Adrenal gland (tissue), 12 donors: Measurements from ENCODE around the gene TGDS. TPM values are rescaled to one million over a fixed set of nuclear protein-coding genes. Genes with fewer than 3 reads are reported as not detected.

Experiments used
- DNase-seq, 7 donors: peaks; one replicate each; pipeline ENCODE4 v3.0.0-alpha.2; 2019 to 2020
- H3K27ac ChIP-seq, 5 donors: fragments of 200-600 bp; sonication (generic) in 4 of 5; 1 replicate in 3 of 5; 2 replicates in 2 of 5; pipeline versions ENCODE4 v1.5.1 to v1.8.0; 2016 to 2020; ENCODE audit warnings: mild to moderate bottlenecking in 1 of 5
- H3K27me3 ChIP-seq: fragments of 200-600 bp; 2 replicates; pipeline ENCODE4 v1.8.0; 2021
- H3K36me3 ChIP-seq, 2 donors: fragments of 200-600 bp; replicated peaks in 1 of 2; 1 replicate in 1 of 2; 2 replicates in 1 of 2; pipeline versions ENCODE4 v1.5.1 to v1.8.0; 2018 to 2022
- H3K4me1 ChIP-seq, 2 donors: fragments of 200-600 bp; replicated peaks in 1 of 2; 1 replicate in 1 of 2; 2 replicates in 1 of 2; pipeline versions ENCODE4 v1.5.1 to v1.8.0; 2018 to 2021
- H3K4me3 ChIP-seq, 4 donors: fragments of 200-600 bp; sonication (generic) in 3 of 4; one replicate each; pipeline ENCODE4 v1.5.1; 2016 to 2018
- H3K9me3 ChIP-seq, 3 donors: fragments of 200-600 bp; sonication (generic) in 1 of 3; replicated peaks in 1 of 3; 1 replicate in 2 of 3; 2 replicates in 1 of 3; pipeline versions ENCODE4 v1.5.1 to v1.8.0; 2016 to 2021
- CTCF ChIP-seq, 6 experiments: fragments of 450-650 bp in 4 of 6; fragments of 200-600 bp in 2 of 6; sonication (generic) in 1 of 6; IDR thresholded peaks; 1 replicate in 5 of 6; 2 replicates in 1 of 6; pipeline versions ENCODE4 v1.5.1 to v1.8.0; 2016 to 2021; ENCODE audit warnings: antibody characterized with exemption in 6 of 6, mild to moderate bottlenecking in 2 of 6, moderate library complexity in 1 of 6
- POLR2A ChIP-seq, 2 donors: fragments of 450-650 bp; IDR thresholded peaks; one replicate each; pipeline ENCODE4 v1.6.1; 2017; ENCODE audit warnings: antibody characterized with exemption in 2 of 2, mild to moderate bottlenecking in 2 of 2, moderate library complexity in 1 of 2
- WGBS, 4 donors: extraction: QIAGEN DNeasy Blood & Tissue Kit in 2 of 4; methylation state at CpG; one replicate each; pipeline versions ENCODE4 v1.1.5 to v1.1.7; 2013 to 2017; 5-methylcytosine and 5-hydroxymethylcytosine counted together
- intact Hi-C, 2 donors: fragments of 100-400 bp; cut with DNase I; formaldehyde crosslinking; loops; one replicate each; pipeline versions ENCODE4 v1.14.1 to v1.15.0; 2022 to 2023
- polyA plus RNA-seq, 3 donors: library from polyadenylated mRNA; stranded (reverse); fragments of 200-250 nt in 2 of 3; fragments of 350-450 nt in 1 of 3; fragmentation: Illumina TruSeq in 1 of 3; extraction: RNeasy Lipid Tissue Mini Kit (QIAGEN cat#74804) in 1 of 3; gene quantifications; one replicate each; pipeline ENCODE4 v1.2.3, GENCODE V29; 2013 to 2014
- total RNA-seq, 9 donors: library from RNA; depleted of rRNA in 4 of 9; stranded (reverse); fragments of >200 nt in 4 of 9; fragments of 120-200 nt in 1 of 9; fragmentation: NEBNext Ultra II Directional in 1 of 9; extraction: Animal tissue kit (Norgen Biotek cat#: 25700) in 1 of 9; gene quantifications; one replicate each; pipeline versions ENCODE4 v1.1.0 to v1.2.4, GENCODE V29; 2013 to 2023
- donor health status: healthy with polysubstance abuse.
- donor health status: Bipolar disorder and iron deficiency.
- donor health status: DM: yes; HTN: yes; CAD: no.
- donor health status: DM: no; HTN: no; CAD: no.
- donor health status: DM: no; HTN: no; CAD: no.
- donor health status: DM: yes; HTN: yes; CAD: no.

Gene TGDS
- total and polyA plus RNA-seq, 12 donors = 6.2 to 27.4 (median 11.6) TPM

DNA sequence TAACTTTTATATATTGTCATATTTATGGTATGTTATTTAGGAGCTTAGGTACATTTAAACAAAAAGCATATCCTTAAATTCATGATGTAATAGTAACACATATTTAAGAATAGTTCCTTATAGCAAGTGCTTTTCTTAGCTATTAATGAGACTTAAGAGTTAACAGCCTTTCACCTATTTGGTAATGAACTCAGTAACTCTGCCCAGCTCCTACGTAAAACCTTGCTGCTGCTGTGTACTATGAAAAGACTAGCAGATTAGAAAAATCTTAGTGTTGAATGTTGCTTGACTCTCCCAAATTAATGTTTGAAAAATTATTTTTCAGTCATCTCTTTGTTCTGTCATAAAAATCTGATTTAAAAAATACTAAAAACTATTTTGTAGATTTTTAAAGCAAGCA is 12.6 kb upstream of the TGDS start:
- H3K4me1 ChIP-seq = peaks cover 0 to 3% of the 10 kb centered on the region in 2 donors
- DNase-seq = no peak
- no peak overlapping the region for H3K27ac ChIP-seq
- 65 to 76% (median 72%) methylated on average over 1 of the region's 1 CpG for WGBS, 4 donors
- no peak for TF ChIP-seq POLR2A (IDR thresholded peaks at IDR 0.05)
- TF ChIP-seq CTCF (IDR thresholded peaks at IDR 0.05) = no peak
- H3K36me3 ChIP-seq = peaks cover 0 to 4% of the 10 kb centered on the region in 2 donors
- no peaks in the 10 kb centered on the region for H3K9me3 ChIP-seq
- H3K27me3 ChIP-seq = no peaks in the 10 kb centered on the region
- intact Hi-C loops = no loop called here
- H3K4me3 ChIP-seq = no peak overlapping the region

- Histone ChIP-seq H3K9me3 (no peaks in the 10 kb centered on the region), H3K4me1 (peaks cover 0 to 6% of the 10 kb centered on the region in 2 donors), H3K36me3 (peaks cover 0 to 4% of the 10 kb centered on the region in 2 donors), H3K4me3 (no peak overlapping the region), H3K27me3 (no peaks in the 10 kb centered on the region), H3K27ac (no peak overlapping the region)
- no peak for DNase-seq
- intact Hi-C loops = no loop called here
- WGBS, 4 donors = 84 to 89% (median 86%) methylated on average over 3 of the region's 3 CpGs
- TF ChIP-seq CTCF (IDR thresholded peaks at IDR 0.05) = no peak
- no peak for TF ChIP-seq POLR2A (IDR thresholded peaks at IDR 0.05)
Observed at GRCh38 chr13:94607939-94608338, 12.0 kb upstream of the TGDS start.

- TF ChIP-seq POLR2A (IDR thresholded peaks at IDR 0.05) = no peak
- TF ChIP-seq CTCF (IDR thresholded peaks at IDR 0.05) = no peak
- WGBS, 4 donors = 94 to 97% (median 95%) methylated on average over 4 of the region's 4 CpGs
- no peaks in the 10 kb centered on the region for H3K27me3 ChIP-seq
- H3K27ac ChIP-seq = no peak overlapping the region
- intact Hi-C loops = no loop called here
- no peaks in the 10 kb centered on the region for H3K9me3 ChIP-seq
- H3K36me3 ChIP-seq = peaks cover 0 to 4% of the 10 kb centered on the region in 2 donors
- no peak overlapping the region for H3K4me3 ChIP-seq
- no peak for DNase-seq
- peaks cover 0 to 13% of the 10 kb centered on the region in 2 donors for H3K4me1 ChIP-seq
Observed at GRCh38 chr13:94607056-94607455, 11.1 kb upstream of the TGDS start.

- intact Hi-C loops = no loop called here
Observed at GRCh38 chr13:94602467-94602866, 6.5 kb upstream of the TGDS start.

More at GRCh38 chr13:94602467-94602866, 6.5 kb upstream of the TGDS start:
- WGBS, 4 donors = 34 to 42% (median 41%) methylated on average over 1 of the region's 1 CpG
- Histone ChIP-seq H3K4me1 (peaks cover 0 to 10% of the 10 kb centered on the region in 2 donors), H3K4me3 (peak overlapping the region in 2 of 4 donors; percentile 58 to 78), H3K27ac (peak overlapping the region in 1 of 5 donors; percentile 38), H3K36me3 (peaks cover 0 to 4% of the 10 kb centered on the region in 2 donors), H3K27me3 (no peaks in the 10 kb centered on the region), H3K9me3 (no peaks in the 10 kb centered on the region)
- no peak for TF ChIP-seq POLR2A (IDR thresholded peaks at IDR 0.05)
- TF ChIP-seq CTCF (IDR thresholded peaks at IDR 0.05) = no peak
- DNase-seq = no peak
